ENCODE results near the gene MYO1D.

MYO1D gene

GRCh38 chr17:32591405-32591804, 285.5 kb downstream of the MYO1D start:
- in situ Hi-C loops (cut with MboI; ENCODE audit: low sequenced_read_pairs), result no loop called here

DNA sequence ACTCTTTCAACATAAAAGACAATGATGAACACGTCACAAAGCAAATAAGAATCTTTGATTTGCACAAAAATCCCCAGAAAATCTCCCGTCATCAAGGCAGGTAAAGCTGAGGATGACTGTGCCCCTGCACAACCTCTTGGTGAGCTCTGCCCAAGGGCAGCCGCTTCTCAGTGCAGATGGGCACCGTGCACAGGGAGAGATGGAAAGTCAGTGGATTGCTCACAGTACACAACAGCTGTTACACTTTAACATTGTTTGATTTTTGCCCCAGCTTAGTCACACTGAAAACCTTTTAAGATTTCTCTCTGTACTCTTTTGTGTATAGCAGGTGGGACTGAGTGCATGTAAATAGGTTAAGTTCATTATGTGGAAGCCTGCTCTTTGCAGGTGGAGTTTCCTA, 285.9 kb downstream of the MYO1D start:
- in situ Hi-C loops (cut with MboI; ENCODE audit: low sequenced_read_pairs), result no loop called here

GRCh38 chr17:32588982-32589381, 287.9 kb downstream of the MYO1D start:
- in situ Hi-C loops (cut with MboI; ENCODE audit: low sequenced_read_pairs), result no loop called here

- in situ Hi-C loops (cut with MboI; ENCODE audit: low sequenced_read_pairs), result no loop called here
Measured at GRCh38 chr17:32588135-32588534, 288.8 kb downstream of the MYO1D start.

GRCh38 chr17:32586666-32587065, 290.3 kb downstream of the MYO1D start:
- in situ Hi-C loops (cut with MboI; ENCODE audit: low sequenced_read_pairs), result no loop called here

- in situ Hi-C loops (cut with MboI; ENCODE audit: low sequenced_read_pairs), result no loop called here
Measured at GRCh38 chr17:32584792-32585191, 292.1 kb downstream of the MYO1D start.

GRCh38 chr17:32583053-32583452, 293.9 kb downstream of the MYO1D start:
- in situ Hi-C loops (cut with MboI; ENCODE audit: low sequenced_read_pairs), result no loop called here

DNA sequence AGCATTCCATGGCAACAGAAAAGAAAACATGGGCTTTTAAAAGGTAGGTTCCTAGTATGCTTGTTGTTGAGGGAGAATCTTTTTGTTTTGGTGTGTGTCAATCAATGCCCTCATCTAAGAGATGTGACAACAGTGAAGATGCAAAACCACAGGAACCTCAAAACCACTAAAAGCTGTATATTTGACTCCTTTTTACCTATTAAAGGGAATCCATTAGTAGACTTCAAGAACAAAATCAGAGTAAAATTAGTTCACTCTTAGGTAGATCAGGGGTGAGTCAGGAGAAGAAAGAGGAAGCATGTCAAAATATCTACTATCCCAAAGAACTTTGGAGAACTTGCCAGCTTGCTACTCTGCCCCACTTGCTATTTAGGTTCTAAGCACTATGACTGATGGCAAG, 301.1 kb downstream of the MYO1D start:
- in situ Hi-C loops (cut with MboI; ENCODE audit: low sequenced_read_pairs), result no loop called here

DNA sequence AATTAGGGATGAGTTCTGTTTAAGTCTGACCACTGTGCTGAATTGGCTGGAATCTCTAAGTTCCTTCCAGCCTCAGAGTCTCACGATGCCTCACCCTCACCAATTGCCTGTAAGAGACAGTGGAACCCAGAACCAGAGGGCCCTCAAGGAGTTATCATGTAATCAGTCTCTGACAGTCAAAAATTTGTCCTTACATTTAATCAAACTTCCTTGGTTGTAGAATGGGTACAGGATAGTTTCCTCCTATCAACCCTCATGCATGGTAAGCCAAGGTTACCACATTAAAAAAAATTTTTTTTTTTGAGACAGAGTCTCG, 306.9 kb downstream of the MYO1D start:
- in situ Hi-C loops (cut with MboI; ENCODE audit: low sequenced_read_pairs), result no loop called here

GRCh38 chr17:32569171-32570080, 307.5 kb downstream of the MYO1D start:
- in situ Hi-C loops (cut with MboI; ENCODE audit: low sequenced_read_pairs), result no loop called here

- in situ Hi-C loops (cut with MboI; ENCODE audit: low sequenced_read_pairs), result no loop called here
Measured at GRCh38 chr17:32568705-32569104, 308.2 kb downstream of the MYO1D start.

GRCh38 chr17:32567511-32567910, 309.4 kb downstream of the MYO1D start:
- in situ Hi-C loops (cut with MboI; ENCODE audit: low sequenced_read_pairs), result no loop called here

DNA sequence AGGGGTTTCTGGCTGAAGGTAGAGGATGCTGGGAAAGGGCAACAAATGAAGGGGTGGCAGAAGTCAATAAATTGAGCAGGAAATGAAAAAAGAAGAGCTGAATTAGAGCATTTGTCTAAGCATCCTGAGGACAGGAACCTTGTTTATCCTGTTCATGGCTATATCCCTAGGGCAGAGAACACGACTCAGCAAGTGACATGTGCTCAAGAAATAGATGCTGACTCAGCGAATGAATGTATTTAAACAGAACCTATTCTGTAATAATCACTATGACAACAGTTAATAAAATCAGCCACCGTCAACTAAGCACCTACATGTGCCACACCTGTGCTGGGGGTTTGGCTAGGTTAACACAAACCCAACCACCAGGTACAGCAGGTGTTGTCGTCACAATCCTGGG, 309.8 kb downstream of the MYO1D start:
- in situ Hi-C loops (cut with MboI; ENCODE audit: low sequenced_read_pairs), result no loop called here

DNA sequence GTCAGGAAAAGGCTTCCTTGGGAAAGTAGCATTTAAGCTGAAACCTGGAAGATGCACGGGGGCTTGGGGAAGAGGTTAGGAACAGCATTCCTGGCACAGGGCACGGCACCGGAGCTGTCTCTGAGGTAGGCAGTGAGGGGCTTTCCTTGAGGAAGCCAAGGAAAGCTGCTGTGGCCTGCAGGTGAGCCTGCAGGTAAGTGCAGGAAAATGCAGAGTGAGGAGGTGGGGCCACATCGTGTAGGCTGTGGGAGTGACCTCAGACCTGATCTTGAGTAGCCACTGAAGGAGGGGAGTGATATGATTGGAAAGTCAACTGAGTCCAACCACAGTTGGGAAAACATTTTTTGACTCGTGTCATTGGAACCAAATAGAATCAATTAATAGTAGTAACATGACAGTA, 310.6 kb downstream of the MYO1D start:
- in situ Hi-C loops (cut with MboI; ENCODE audit: low sequenced_read_pairs), result no loop called here

DNA sequence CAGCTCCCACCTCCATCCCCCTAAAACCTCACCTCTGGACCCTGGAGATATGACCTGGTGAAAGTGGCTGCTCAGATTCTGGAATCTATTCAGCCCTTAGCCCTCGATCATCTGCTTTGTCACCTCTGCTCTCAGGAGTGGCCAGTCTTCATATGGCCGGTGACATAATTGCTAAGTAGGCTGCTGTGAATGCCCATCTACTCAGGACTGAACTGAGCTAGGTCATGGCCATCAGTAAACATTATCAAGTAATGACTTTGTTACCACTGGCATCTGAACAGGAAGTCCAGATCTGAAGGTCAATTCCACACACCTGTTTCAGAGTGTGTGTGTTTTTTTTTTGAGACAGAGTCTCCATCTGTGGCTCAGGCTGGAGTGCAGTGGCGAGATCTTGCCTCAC, 311.5 kb downstream of the MYO1D start:
- in situ Hi-C loops (cut with MboI; ENCODE audit: low sequenced_read_pairs), result no loop called here

- in situ Hi-C loops (cut with MboI; ENCODE audit: low sequenced_read_pairs), result no loop called here
Measured at GRCh38 chr17:32564325-32564724, 312.6 kb downstream of the MYO1D start.

DNA sequence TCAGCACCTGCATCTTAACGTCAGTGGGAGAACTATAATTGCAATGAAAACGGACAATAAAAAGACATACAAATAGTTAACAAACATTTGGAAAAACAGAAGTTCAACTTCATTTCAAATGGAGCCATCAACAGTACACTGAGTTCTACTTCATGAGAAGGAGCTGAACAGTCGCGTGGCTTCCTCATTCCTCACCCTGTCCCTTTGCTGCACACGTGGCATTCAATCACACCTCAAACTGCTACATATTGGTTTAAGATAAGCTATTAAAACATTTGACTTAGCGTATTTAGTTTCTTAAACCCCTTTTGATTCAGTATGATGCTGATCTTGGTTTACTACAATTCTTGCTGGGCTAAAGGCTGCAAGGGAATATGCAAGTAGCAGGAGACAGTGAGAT, 313.3 kb downstream of the MYO1D start:
- in situ Hi-C loops (cut with MboI; ENCODE audit: low sequenced_read_pairs), result no loop called here

GRCh38 chr17:32558997-32559650, 317.8 kb downstream of the MYO1D start:
- in situ Hi-C loops (cut with MboI; ENCODE audit: low sequenced_read_pairs), result no loop called here

DNA sequence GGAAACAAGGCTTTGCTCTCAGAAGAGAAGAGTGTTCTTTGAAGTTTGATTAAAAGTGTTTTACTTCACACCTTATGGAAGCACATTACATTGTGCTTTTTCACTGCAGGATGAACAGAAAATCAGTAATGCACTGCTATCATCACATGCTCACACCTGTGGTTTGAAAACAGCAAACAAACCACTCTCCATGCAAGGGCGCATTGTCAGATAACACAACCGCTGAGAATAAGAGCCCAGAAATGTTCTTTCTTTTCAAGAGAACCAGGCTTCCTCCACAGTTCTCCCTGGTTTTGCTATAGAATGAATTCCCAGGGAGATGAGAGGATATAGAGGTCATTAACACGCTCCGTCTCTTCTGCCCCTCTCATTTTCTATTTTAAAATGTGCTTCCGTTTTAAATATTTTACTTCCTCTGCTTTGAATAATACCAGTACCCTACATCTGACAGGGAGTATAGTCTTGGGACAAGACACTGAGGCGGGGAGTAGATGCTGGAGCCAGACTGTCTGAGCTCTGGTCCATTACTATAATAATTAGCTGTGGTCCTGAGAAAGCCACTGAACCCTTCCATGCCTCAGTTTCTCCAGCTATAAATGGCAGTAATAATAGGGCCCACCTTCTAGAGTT, 318.5 kb downstream of the MYO1D start:
- in situ Hi-C loops (cut with MboI; ENCODE audit: low sequenced_read_pairs), result no loop called here

DNA sequence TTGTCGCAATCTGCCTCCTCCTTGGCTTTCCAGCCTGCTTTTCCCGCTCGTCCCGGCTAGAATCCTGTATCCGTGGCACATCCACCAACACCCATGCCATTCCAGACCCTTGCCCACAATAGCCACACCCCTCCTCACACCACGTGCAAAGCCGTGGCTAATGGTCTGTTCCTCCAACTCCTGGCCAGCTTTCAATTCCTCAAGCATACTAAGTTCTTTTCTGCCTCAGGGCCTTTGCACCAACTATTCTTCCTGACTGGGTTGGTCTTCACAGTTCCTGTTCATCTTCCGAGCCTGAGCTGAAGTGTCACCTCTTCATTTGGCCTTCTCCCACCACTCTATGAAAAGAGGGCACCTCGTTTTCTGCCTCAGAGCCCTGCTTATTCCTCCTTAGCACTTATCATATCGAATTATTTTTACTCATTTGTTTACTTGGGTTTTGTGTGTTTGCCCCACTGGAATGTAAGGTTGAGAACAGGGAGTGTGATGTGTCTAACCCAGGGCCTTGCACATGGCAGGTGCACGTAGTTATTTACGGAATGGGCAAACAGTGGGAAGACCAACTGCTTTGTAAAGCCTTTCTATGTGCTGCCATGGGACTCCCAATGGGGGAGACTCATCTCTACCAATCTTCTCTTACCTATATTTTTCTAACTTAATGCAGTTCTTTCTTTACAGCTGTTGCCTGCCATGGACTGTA, 321.2 kb downstream of the MYO1D start:
- in situ Hi-C loops (cut with MboI; ENCODE audit: low sequenced_read_pairs), result no loop called here

GRCh38 chr17:32553168-32553567, 323.8 kb downstream of the MYO1D start:
- in situ Hi-C loops (cut with MboI; ENCODE audit: low sequenced_read_pairs), result no loop called here

All from HL-60/S4 treated with retinoic acid at 250 ng/mL for 4 days and 3 days (cell line).